Adipocyte (in vitro differentiated cells): ENCODE data around the gene GPR62.
"Not testable (repeated sequence)": the region's sequence is repeated elsewhere in the genome, so short reads cannot be mapped to it uniquely, and the experiment has no call there.

ENCODE experiments used
- DNase-seq: peaks from one replicate; pipeline ENCODE4 v3.0.0-alpha.2; 2015; ENCODE audit warnings: low read depth
- H3K27me3 ChIP-seq: replicated peaks from 2 replicates; pipeline ENCODE4 v1.7.0; 2013; ENCODE audit warnings: mild to moderate bottlenecking, low read length, moderate library complexity; ENCODE audit not compliant: control insufficient read depth, insufficient read depth
- H3K36me3 ChIP-seq: 2 replicates; pipeline ENCODE4 v1.7.0; 2013; ENCODE audit warnings: low read length, mild to moderate bottlenecking, moderate library complexity; ENCODE audit not compliant: control insufficient read depth, insufficient read depth, severe bottlenecking
- H3K4me1 ChIP-seq: 2 replicates; pipeline ENCODE4 v1.7.0; 2013; ENCODE audit warnings: mild to moderate bottlenecking, low read length, moderate library complexity; ENCODE audit not compliant: control insufficient read depth, insufficient read depth
- H3K4me3 ChIP-seq: 2 replicates; pipeline ENCODE4 v1.7.0; 2013; ENCODE audit warnings: mild to moderate bottlenecking, low read length, moderate library complexity
- H3K9ac ChIP-seq: 2 replicates; pipeline ENCODE4 v1.7.0; 2013; ENCODE audit warnings: mild to moderate bottlenecking, low read length, moderate library complexity
- H3K9me3 ChIP-seq: 2 replicates; pipeline ENCODE4 v1.7.0; 2013; ENCODE audit warnings: mild to moderate bottlenecking, low read length, moderate library complexity; ENCODE audit not compliant: control insufficient read depth

The GPR62 gene

GRCh38 chr3:51990501-51990971, 35.4 kb downstream of the GPR62 start:
- not testable (repeated sequence) for H3K9me3 ChIP-seq, DNase-seq, H3K4me3 ChIP-seq, H3K27me3 ChIP-seq
- H3K36me3 ChIP-seq = peaks cover 37% of the 10 kb centered on the region
- peaks cover 49% of the 10 kb centered on the region for H3K4me1 ChIP-seq
- H3K9ac ChIP-seq = peak overlapping the region; percentile 81

DNA sequence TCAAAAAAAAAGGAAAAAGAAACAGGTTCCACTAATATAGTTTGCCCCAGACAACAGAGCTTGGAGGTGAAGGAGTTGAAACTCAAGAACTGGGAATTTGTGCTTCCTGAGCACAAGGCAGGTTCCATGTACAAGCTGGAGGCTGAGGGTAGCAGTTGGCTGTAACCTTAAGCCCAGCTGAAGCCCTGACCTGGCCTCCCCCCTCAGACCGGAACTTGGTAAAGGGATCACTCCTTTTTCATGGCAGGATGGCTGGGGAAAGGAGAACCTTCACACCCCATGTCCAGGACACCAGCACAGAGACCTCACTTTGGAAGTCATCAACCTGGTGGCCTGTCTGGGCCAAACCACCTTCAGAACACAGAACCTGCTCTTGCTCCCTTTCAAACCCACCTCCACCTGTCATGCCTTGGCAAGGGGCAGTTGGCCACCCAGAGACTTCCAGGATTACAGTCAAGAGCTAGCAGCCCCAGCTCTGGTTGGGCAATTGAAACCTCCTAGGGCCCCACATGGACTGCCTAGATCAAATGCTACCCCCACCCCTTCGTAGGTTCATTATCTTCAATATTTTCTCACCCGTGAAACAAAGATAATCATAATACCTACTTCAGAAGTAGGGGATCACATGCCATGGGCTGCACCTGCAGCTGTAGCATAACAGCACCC, 37.0 kb downstream of the GPR62 start:
- Histone ChIP-seq H3K4me1 (peaks cover 41% of the 10 kb centered on the region), H3K9me3 (no peaks in the 10 kb centered on the region), H3K27me3 (no peaks in the 10 kb centered on the region), H3K36me3 (peaks cover 32% of the 10 kb centered on the region), H3K9ac (peak overlapping the region; percentile 14), H3K4me3 (no peak overlapping the region)
- DNase-seq = no peak

DNA sequence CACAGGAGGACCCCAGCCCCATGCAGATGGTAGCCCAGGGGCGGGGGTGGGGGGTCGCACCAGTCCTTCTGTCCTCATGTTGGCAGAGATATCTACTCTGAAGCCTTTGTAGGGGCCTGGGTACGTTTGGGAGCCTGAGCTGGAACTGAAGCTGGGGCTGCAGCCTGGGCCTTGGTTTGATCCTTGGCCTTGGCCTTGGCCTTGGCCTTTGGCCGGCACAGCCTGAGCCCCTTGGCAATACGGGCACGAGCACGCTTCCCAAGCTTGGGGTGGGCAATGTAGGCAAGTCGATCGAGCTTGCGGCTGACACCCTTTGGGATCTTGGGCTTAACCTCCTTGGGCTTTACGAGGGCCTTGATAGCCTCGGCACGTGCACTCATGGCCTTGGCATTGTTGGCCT, 38.5 kb downstream of the GPR62 start:
- H3K36me3 ChIP-seq = peaks cover 32% of the 10 kb centered on the region
- not testable (repeated sequence) for H3K9me3 ChIP-seq, DNase-seq, H3K27me3 ChIP-seq, H3K4me3 ChIP-seq
- peaks cover 40% of the 10 kb centered on the region for H3K4me1 ChIP-seq
- peak overlapping the region; percentile 58 for H3K9ac ChIP-seq

- no peaks in the 10 kb centered on the region for H3K9me3 ChIP-seq
- no peak for DNase-seq
- H3K36me3 ChIP-seq = peaks cover 32% of the 10 kb centered on the region
- H3K9ac ChIP-seq = peak overlapping the region; percentile 100
- peaks cover 31% of the 10 kb centered on the region for H3K4me1 ChIP-seq
- H3K4me3 ChIP-seq = peak overlapping the region; percentile 99
- peaks cover 4% of the 10 kb centered on the region for H3K27me3 ChIP-seq
These were observed 39.3 kb downstream of the GPR62 start for GRCh38 chr3:51994530-51994929.

DNA sequence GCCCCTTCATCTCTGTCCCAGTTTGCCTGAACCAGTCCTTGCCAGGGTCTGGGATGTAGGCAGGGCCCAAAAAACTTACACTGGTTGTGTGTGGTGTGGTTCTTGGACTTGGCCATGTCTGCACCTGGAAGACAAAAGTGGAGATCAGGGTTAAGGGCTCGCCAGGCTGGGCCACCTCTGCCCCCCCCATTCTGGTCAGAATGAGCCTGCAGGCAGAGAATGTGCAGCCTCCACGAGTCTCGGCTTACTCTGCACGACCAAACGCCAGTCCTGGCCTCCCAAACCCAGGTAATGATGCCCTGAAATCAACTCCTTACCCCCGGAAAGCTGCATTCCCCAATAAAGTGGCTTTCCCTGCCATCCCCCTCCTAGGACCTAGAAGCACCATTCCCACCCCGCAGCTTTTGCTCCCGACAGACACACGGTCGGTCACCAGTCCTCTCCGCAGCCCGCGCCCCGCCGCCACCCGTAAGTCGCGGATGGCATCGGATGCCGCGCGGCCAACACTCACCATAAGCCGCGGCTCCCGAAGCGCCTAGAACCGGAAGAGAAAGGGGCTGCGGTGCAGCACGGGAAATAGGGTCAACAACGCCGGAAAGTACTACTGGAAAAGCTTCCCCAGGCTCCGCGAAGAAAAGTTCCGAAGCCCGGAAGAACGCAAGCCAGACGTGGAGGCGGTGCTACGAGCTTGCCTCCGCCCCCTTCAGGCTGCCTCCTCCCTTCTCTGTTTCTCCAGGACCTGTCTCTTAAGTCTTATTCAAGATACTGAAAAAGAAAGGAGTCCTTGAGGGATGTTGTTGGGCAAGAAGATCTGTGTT, 40.4 kb downstream of the GPR62 start, which contains the start of gene RPL29:
TSS of gene RPL29 (minus strand) at position 550 of the 818 bp plus-strand sequence. CDS start at position 116, 434 bp downstream.
- Histone ChIP-seq H3K9ac (peak within 1 kb of the TSS; percentile 100), H3K36me3 (peaks cover 32% of the 10 kb centered on the region), H3K4me3 (peak within 1 kb of the TSS; percentile 99), H3K4me1 (peaks cover 24% of the 10 kb centered on the region), H3K9me3 (no peaks in the 10 kb centered on the region), H3K27me3 (peaks cover 4% of the 10 kb centered on the region)
- peak; percentile 98 for DNase-seq

DNA sequence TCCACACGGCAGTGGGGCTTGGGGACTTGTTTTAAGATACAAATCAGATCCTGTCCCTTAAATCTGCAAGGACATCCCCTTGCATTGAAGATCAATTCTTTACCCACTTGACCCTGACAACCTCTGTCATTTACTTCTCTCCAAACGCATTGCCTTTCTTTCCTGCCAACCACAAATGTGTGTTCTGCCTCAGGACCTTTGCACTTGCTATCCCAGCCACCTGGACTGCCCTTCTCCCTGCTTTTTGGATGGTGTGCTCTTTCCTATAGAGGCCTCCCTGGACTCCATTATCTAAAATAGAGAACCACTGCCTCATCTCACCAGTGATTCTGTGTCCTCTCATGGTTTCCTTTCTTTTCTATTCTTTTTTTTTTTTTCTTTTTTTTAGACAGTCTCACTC, 42.0 kb downstream of the GPR62 start:
- H3K36me3 ChIP-seq = peaks cover 28% of the 10 kb centered on the region
- H3K27me3 ChIP-seq = peaks cover 9% of the 10 kb centered on the region
- DNase-seq = no peak
- no peak overlapping the region for H3K4me3 ChIP-seq
- H3K9ac ChIP-seq = no peak overlapping the region
- H3K9me3 ChIP-seq = no peaks in the 10 kb centered on the region
- peaks cover 22% of the 10 kb centered on the region for H3K4me1 ChIP-seq

DNA sequence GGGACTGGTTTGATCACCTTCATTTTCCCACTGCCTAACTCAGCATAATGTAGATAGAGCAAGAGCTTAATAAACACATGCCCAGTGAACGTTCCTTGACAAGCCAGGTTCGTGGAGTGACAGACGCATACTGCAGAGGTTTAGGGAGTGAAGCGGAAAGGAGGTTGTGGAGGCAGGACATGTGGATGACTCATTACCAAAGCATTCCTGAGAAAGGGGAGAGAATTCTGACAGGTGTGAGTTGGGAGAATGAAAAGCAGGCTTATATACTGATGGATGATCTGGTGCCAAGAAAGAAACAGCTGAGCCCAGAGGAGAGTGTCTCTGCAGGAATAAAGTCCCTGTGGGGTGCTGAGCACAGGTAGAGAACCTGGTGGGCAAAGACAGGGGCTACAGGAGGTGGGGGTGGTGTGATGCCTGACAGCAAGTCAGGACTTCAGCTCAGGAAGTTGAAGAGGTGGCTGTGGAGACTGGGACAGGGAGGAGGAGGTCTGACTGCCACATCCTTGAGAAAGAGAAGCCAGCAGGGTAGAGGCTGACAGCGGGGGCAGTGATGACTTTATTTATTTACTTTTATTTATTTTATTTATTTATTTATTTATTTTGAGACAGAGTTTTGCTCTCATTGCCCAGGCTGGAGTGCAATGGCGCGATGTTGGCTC, 42.9 kb downstream of the GPR62 start:
- H3K27me3 ChIP-seq = peaks cover 13% of the 10 kb centered on the region
- no peak overlapping the region for H3K9ac ChIP-seq
- H3K4me1 ChIP-seq = peaks cover 14% of the 10 kb centered on the region
- H3K4me3 ChIP-seq = no peak overlapping the region
- DNase-seq = no peak
- peaks cover 20% of the 10 kb centered on the region for H3K36me3 ChIP-seq
- no peaks in the 10 kb centered on the region for H3K9me3 ChIP-seq

GRCh38 chr3:51998774-51999173, 43.6 kb downstream of the GPR62 start:
- peaks cover 14% of the 10 kb centered on the region for H3K4me1 ChIP-seq

GRCh38 chr3:51999846-52000245, 44.7 kb downstream of the GPR62 start:
- Histone ChIP-seq H3K27me3 (peaks cover 20% of the 10 kb centered on the region), H3K9me3 (no peaks in the 10 kb centered on the region), H3K4me1 (peaks cover 4% of the 10 kb centered on the region), H3K4me3 (no peak overlapping the region), H3K36me3 (peaks cover 3% of the 10 kb centered on the region), H3K9ac (no peak overlapping the region)
- no peak for DNase-seq

More at GRCh38 chr3:51998774-51999173, 43.6 kb downstream of the GPR62 start:
- DNase-seq = no peak
- Histone ChIP-seq H3K4me3 (no peak overlapping the region), H3K36me3 (peaks cover 13% of the 10 kb centered on the region), H3K9me3 (no peaks in the 10 kb centered on the region), H3K9ac (no peak overlapping the region), H3K27me3 (peaks cover 18% of the 10 kb centered on the region)

DNA sequence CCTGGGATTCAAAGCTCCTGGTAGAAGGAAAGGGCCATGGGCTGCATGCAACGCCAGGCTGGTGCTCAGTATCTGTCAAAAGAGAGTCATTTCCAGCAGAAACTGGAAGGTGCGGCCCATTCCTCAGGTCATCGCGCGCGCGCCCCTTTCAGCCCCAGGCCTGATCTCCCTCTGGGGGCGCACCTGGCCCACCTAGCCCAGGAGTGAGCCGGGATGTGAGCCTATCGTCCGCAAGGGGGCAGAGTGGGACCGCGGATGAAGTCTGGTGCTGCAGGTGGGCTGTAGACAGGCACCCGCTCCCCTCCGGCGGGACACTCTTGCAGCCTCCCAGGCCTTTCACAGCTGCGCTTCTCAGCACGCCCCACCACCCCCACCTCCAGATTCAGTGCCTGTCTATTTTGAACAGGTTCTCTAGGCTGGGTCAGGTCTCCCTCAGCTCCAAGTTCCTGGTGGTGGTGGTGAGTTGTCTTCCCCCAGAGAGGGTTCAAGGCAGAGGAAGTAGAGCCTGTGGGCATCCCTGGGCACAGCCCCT, 46.3 kb downstream of the GPR62 start:
- DNase-seq = peak; percentile 84
- H3K9me3 ChIP-seq = no peaks in the 10 kb centered on the region
- H3K4me3 ChIP-seq = no peak overlapping the region
- peaks cover 20% of the 10 kb centered on the region for H3K27me3 ChIP-seq
- peaks cover 12% of the 10 kb centered on the region for H3K4me1 ChIP-seq
- no peaks in the 10 kb centered on the region for H3K36me3 ChIP-seq
- no peak overlapping the region for H3K9ac ChIP-seq

GRCh38 chr3:52002748-52003147, 47.6 kb downstream of the GPR62 start:
- H3K27me3 ChIP-seq = peaks cover 20% of the 10 kb centered on the region
- no peak for DNase-seq
- H3K4me1 ChIP-seq = peaks cover 12% of the 10 kb centered on the region
- H3K4me3 ChIP-seq = no peak overlapping the region
- no peaks in the 10 kb centered on the region for H3K36me3 ChIP-seq
- H3K9ac ChIP-seq = no peak overlapping the region
- no peaks in the 10 kb centered on the region for H3K9me3 ChIP-seq
